Measurements from ENCODE around the gene BAZ1A. TPM values are rescaled to one million over a fixed set of nuclear protein-coding genes. Genes with fewer than 3 reads are reported as not detected.

BAZ1A gene
- total RNA-seq, 1 donor from 2014 or later = 11.2 TPM

DNA sequence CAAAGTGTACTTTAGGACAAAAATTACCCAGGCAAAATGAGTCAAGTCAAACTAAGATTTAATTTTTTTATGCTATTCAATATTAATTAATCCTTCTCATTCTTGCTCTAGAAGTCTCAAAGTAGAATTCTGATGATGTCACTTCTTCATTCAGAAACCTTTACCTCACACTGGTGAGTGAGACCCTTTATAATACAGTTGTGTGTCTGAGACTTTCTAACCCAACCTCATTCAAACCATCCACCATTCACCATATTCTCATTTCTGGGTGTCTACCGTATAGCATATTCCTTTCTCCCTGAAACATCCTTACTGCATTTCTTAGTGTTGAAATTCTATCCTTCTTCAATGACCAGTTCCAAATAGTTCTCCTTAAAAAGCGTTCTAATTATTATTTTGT is 119.9 kb downstream of the BAZ1A start:
- peaks cover 11 to 45% of the 10 kb centered on the region in 2 donors for H3K36me3 ChIP-seq
- no peak overlapping the region for H3K4me3 ChIP-seq
- TF ChIP-seq, protein P1, sequence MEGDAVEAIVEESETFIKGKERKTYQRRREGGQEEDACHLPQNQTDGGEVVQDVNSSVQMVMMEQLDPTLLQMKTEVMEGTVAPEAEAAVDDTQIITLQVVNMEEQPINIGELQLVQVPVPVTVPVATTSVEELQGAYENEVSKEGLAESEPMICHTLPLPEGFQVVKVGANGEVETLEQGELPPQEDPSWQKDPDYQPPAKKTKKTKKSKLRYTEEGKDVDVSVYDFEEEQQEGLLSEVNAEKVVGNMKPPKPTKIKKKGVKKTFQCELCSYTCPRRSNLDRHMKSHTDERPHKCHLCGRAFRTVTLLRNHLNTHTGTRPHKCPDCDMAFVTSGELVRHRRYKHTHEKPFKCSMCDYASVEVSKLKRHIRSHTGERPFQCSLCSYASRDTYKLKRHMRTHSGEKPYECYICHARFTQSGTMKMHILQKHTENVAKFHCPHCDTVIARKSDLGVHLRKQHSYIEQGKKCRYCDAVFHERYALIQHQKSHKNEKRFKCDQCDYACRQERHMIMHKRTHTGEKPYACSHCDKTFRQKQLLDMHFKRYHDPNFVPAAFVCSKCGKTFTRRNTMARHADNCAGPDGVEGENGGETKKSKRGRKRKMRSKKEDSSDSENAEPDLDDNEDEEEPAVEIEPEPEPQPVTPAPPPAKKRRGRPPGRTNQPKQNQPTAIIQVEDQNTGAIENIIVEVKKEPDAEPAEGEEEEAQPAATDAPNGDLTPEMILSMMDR (IDR thresholded peaks at IDR 0.05) = no peak
- H3K27me3 ChIP-seq = no peaks in the 10 kb centered on the region
- H3K27ac ChIP-seq = no peak overlapping the region
- intact Hi-C loops (cut with DNase I) = no loop called here
- no peaks in the 10 kb centered on the region for H3K9me3 ChIP-seq
- H3K4me1 ChIP-seq = no peaks in the 10 kb centered on the region
- DNase-seq (ENCODE audit: low spot score in 2 of 2) = no peak

DNA sequence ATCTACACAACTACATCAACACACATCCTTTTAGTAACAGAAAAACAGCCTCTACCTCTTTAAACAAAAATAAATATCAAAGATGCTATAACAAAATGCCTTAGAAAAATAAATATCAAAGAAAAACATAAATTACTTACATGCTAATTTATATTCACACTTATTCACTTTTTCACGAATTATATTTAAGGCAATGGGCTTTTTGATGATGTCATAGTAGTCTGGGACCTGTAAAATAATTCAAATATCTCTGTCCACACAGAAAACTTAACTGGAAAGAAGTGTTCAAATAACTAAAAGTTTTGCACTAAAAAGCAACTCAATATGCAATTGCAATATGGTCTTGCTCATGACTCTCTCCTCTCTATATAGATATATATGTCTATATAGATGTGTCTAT is 120.5 kb downstream of the BAZ1A start:
- TF ChIP-seq, protein P1 (IDR thresholded peaks at IDR 0.05) = no peak
- Histone ChIP-seq H3K4me3 (no peak overlapping the region), H3K27ac (no peak overlapping the region), H3K9me3 (no peaks in the 10 kb centered on the region), H3K36me3 (peaks cover 11 to 39% of the 10 kb centered on the region in 2 donors), H3K4me1 (no peaks in the 10 kb centered on the region), H3K27me3 (no peaks in the 10 kb centered on the region)
- intact Hi-C loops (cut with DNase I) = no loop called here
- no peak for DNase-seq (ENCODE audit: low spot score in 2 of 2)

GRCh38 chr14:34750670-34751069 is 124.5 kb downstream of the BAZ1A start:
- TF ChIP-seq, protein P1 (IDR thresholded peaks at IDR 0.05) = no peak
- no peaks in the 10 kb centered on the region for H3K9me3 ChIP-seq
- H3K4me1 ChIP-seq = no peaks in the 10 kb centered on the region
- no peak overlapping the region for H3K4me3 ChIP-seq
- H3K27me3 ChIP-seq = no peaks in the 10 kb centered on the region
- intact Hi-C loops (cut with DNase I) = no loop called here
- peaks cover 11 to 12% of the 10 kb centered on the region in 2 donors for H3K36me3 ChIP-seq
- DNase-seq (ENCODE audit: low spot score in 2 of 2) = no peak
- H3K27ac ChIP-seq = no peak overlapping the region

DNA sequence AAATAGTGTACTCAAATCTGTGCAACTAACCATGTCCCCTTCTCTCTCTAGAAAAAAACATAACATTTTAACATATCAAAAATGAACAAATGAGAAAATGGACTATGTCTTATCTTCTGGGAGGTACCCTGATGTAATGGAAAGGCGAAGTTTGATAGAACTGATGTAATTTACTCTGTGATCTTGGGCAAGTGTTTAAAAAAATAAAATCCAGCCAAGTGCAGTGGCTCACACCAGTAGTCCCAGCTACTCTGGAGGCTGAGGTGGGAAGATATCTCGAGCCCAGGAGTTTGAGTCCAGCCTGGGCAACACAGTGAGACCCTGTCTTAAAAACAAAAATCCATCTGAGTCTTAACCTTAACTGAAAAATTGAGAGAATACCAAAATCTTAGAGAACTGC is 124.9 kb downstream of the BAZ1A start:
- DNase-seq (ENCODE audit: low spot score in 2 of 2) = no peak
- H3K27me3 ChIP-seq = no peaks in the 10 kb centered on the region
- no peaks in the 10 kb centered on the region for H3K9me3 ChIP-seq
- H3K36me3 ChIP-seq = peaks cover 11 to 12% of the 10 kb centered on the region in 2 donors
- no peak overlapping the region for H3K27ac ChIP-seq
- no peaks in the 10 kb centered on the region for H3K4me1 ChIP-seq
- TF ChIP-seq, protein P1 (IDR thresholded peaks at IDR 0.05) = no peak
- intact Hi-C loops (cut with DNase I) = no loop called here
- no peak overlapping the region for H3K4me3 ChIP-seq

DNA sequence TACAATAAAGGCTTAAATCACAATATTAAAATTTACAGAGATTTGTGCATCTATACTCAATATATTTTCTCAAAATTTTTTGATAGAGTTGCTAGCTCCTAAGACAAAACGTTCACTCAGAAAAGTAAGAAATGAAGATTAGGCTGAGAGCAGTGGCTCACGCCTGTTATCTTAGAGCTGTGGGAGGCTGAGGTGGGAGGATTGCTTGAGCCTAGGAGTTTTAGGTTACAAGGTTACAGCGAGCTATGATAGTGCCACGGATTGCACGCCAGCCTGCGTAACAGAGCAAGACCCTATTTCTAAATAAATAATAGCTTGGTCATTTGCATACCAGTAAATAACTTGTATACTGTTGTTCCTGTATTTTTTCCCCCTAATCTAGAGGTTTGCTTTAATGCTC is 125.8 kb downstream of the BAZ1A start:
- Histone ChIP-seq H3K27me3 (no peaks in the 10 kb centered on the region), H3K4me3 (no peak overlapping the region), H3K36me3 (peaks cover 8 to 11% of the 10 kb centered on the region in 2 donors), H3K27ac (no peak overlapping the region), H3K9me3 (no peaks in the 10 kb centered on the region), H3K4me1 (no peaks in the 10 kb centered on the region)
- DNase-seq (ENCODE audit: low spot score in 2 of 2) = no peak
- intact Hi-C loops (cut with DNase I) = no loop called here
- TF ChIP-seq, protein P1 (IDR thresholded peaks at IDR 0.05) = no peak
